PC-3 (cell line): ENCODE data around the gene DDX10.
"Not testable (repeated sequence)": the region's sequence is repeated elsewhere in the genome, so short reads cannot be mapped to it uniquely, and the experiment has no call there.

Experiments
- CTCF ChIP-seq: fragments of 300-600 bp; sonication (generic); conservative IDR thresholded peaks from 2 replicates; pipeline ENCODE4 v1.5.1; 2017; ENCODE audit warnings: antibody characterized with exemption, low read depth, mild to moderate bottlenecking, low read length
- EZH2 ChIP-seq: fragments of 300-600 bp; sonication (generic); IDR thresholded peaks from one replicate; pipeline ENCODE4 v1.6.1; 2017; ENCODE audit warnings: antibody characterized with exemption, mild to moderate bottlenecking, low read length; ENCODE audit not compliant: unreplicated experiment

GRCh38 chr11:108740132-108740531 lies 75.3 kb downstream of the DDX10 start:
- TF ChIP-seq CTCF, EZH2: not testable (repeated sequence)
